Dermis microvascular lymphatic vessel endothelial cell (primary cell): ENCODE data around the gene LLCFC1. TPM values are rescaled to one million over a fixed set of nuclear protein-coding genes. Genes with fewer than 3 reads are reported as not detected.

Source experiments
- DNase-seq, 2 donors: peaks; one replicate each; pipeline versions ENCODE4 v3.0.0 to v3.0.0-alpha.2; 2010; ENCODE audit warnings: low read depth in 2 of 2
- total RNA-seq: library from RNA; depleted of rRNA; stranded (reverse); fragments of >200 nt; gene quantifications from 2 replicates; pipeline ENCODE4 v1.2.1, GENCODE V29; 2014

The LLCFC1 gene
- total RNA-seq, 1 donor from 2014 or later = not detected

DNA sequence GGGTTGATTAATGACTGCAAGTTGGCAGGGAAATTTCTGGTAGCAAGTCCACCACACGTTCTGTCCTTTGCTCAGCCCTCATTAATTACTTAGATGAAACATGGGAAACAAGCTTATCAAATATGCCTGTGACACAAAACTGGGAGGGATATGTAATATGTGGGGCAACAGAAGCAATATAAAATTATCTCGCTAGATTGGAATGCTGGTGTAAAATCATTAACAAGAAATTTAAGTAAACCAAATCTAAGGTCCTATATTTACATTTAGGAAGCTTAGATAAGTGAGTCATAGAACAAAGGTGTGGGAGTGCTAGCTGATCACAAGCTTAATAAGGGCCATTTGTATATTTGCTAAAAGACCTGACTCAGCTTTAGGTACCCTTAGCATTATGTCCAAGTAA lies 29.3 kb upstream of the LLCFC1 start:
- no peak for DNase-seq

DNA sequence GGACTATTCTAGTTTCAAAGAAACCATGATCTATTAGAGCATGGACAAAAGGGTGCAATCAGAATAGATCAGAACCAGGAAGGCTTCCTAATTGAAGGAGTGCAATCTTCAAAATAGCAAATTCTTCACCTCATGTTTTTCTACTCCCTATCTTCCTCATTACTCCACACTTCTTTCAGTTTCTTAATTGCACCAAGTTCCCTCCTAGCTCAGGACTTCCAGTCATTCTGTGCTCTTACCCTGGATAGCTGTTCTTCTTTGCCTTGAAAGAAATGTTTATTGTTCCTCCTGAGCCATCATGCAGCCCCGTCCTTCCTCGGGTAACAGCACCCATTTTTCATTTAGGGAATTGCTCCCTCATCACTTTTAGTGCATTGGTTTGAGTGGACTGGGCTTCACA lies 28.8 kb upstream of the LLCFC1 start:
- no peak for DNase-seq

DNA sequence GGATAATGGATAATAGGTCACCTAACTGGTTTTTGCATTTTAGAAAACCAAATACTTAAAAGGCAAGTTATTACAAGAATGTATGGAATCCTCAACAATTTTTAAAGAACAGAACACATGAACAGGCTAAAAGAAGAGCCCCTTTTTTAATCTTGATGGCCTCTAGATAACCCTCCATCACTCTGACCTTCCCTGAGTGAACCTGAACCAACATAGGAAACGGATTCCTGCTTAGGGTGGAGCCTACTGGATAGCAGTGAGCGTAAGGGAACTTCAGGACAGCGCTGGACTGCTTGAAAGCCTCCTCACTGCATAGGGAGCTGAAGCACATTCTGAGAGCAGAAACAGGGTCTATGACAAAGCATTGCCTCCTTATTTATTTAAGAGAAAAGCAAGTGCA lies 26.2 kb upstream of the LLCFC1 start:
- DNase-seq = no peak

DNA sequence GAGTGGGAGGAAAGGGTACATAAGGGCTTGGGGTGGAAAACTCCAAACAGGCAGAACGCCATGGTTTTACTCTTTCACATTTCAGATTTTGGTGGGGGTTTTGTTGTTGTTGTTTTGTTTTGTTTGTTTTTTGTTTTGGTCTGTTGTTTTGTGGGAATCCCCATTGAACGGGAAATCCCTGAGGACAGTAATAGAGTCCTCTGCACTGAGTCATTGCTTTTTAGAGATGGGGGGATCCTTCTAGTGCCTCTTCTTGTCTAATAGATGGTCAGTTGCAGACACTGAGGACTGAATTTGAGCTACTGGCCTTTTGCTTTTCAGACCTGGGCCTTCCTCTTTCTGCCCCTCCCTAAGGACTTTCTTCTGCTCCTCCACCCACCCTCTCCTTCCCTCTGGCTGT lies 25.7 kb upstream of the LLCFC1 start:
- no peak for DNase-seq

DNA sequence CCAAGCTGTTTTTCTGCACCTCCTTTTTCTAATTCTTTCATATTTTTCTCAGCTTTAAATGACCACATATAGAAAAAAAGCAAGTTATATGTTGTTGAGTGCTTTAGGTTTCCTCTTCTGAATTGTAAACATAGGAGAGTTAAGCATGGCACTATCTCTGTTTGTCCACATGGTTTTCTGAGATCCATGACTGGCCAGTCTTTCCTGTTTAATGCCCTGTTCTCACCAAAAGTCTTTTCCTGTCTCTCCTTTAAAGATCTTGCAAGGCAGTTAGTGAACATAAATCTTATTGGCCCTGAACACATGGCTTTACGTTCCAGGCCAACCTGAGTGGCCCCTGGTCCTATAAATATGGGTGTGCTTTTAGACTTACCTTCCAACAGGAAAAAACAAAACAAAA lies 25.2 kb upstream of the LLCFC1 start:
- peak in 1 of 2 donors; percentile 26 for DNase-seq

DNA sequence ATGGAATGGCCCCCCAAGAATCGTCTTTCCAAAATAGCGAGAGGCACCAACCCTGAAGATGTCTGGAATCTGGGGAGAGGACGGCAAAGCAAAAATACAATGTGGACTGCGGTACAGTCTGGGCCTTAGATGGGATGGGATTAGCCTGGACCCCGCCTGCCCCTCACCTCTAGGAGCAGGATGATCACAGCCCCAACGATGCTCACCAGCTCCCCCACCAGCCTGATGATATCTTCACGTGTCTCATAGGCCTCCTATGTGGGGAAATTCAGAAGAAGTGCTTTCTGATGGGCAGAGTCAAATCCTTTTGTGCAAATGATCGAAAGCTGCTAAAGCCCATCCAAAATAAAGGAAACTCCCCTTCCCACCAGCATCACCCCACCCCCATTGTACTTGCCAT lies 24.0 kb upstream of the LLCFC1 start:
- no peak for DNase-seq

DNA sequence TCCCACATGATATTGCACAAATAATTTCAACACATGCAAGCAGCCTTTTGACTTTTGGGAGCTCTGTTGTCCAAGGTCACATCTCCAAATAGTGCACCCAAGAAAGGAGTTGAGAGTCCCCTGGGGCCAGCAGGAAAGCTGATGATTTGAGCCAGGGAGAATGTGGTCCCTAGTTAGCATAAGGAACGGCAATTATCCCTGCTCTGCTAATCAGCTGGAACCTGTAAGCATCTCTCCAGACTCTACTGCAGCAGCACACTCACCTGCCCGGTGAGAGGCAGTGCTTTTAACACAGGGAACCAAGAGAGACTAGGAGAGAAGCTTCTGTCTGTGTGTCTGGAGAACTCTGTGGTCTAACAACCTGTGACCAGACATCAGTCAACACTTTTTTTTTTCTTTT lies 22.8 kb upstream of the LLCFC1 start:
- no peak for DNase-seq

DNA sequence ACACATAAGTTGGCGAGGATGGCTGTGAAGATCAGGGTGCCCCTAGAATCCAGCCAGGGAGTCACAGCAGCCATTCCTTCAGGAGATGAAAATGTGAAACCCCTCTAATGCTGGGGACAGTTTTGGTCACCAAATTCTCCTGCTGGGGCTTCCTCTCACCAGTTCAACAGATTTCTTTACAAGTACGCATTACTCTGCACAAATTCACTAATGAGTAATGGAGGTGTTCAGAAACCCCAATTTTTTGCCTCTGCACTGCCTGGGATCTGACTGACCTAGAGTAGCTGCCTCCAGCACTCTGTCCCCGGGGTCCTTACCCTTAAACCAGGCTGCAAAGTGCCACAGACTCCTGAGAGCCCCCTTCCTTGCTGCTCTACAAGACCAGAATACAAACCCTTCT lies 21.8 kb upstream of the LLCFC1 start:
- no peak for DNase-seq

DNA sequence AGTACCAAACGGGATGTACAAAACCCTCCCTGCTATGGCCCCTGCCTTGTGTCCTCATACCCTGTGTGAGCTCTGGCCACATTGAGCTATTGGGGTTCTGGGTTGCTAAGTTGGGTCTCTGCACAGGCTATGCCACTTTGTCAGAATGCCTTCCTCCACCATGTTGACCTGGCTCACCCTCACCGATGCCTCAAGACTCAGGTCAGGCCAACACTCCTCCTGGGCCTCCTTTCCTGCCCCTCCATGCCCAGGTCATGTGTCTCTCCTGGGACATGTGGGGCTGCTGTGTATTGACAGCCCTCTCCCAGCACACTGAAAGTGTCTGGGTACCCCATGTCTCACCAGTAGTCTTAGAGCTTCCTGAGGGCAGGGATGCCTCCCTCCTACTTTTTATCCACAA lies 20.4 kb upstream of the LLCFC1 start:
- no peak for DNase-seq

DNA sequence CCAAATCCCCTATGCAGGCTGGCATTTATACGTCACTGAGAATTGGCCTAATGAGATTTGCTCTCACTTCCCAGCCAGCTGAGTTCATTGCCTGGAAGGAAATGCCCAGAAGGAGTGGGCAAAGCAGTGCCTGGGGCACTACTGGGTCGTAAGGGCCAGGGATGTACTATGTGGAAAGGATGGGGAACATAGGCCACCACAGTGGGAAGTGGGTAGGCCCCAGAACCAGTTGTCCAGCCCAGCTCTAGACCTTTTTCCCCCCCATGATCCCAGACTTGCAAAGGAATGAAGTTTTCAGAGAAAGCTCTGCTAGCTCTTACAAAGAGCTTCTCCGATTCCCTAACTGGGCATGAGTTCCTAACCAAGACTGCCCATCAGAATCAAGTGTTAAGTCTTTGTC lies 19.6 kb upstream of the LLCFC1 start:
- no peak for DNase-seq

DNA sequence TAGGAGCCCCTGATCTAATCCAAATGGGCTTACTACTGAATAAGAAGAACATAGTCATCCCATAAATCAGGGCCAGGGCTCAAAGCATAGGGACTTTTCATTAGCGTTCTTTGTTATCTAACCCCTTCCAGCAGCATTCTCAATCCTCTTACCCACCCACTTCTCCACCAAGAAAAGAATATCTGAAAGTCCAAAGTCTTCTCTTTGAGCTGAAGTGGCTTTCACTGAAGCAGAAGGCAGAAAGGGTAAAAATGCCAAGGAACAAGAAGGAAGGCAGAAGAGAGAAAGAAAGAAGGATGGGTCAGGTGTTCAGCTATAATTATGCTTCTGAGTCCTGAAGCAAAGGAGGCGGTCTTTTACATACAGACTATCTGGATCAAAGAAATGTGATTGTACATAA lies 15.9 kb upstream of the LLCFC1 start:
- no peak for DNase-seq

DNA sequence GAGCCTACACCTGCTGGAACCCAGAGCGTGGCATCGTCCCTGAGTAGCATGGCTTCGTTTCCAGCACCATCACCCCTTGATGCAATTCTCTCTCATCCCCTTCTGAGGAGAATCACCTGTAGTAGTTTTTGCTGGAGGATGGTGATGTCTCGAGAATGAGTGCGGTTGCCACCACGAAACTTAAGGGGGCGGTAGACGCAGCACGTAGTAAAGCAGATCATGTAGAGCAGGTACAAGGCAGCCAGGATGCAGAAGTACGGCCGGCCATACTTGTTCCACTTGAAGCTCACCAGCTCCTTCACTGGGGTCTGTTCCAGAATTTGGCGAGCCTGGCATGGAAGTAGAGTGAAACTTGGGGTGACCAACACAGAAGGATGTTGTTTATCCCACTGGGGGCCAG lies 13.9 kb upstream of the LLCFC1 start:
- DNase-seq = no peak

DNA sequence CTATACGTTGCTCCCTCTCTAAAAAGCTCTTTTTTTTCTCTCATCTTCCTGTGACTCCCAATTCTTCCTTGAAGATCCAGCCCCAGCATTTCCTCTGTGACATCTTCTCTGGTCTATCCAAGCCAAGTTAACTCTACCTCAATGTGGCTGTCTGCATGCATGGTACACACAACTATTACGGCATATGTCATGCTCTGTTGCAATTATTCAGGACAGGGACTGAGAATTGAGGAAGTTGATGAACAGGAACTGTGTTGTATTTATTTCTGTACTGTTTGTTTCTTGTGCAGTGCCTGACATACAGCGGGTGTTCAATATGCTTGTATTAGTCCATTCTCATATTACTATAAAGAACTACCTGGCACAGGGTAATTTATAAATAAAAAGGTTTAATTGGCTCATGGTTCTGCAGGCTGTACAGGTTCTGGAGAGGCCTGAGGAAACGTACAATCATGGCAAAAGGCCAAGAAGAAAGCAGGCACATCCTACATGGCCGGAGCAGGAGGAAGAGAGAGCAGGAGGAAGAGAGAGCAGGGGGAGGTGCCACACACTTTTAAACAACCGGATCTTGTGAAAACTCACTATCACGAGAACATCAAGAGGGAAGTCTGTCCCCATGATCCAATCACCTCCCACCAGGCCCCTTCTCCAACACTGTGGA lies 12.1 kb upstream of the LLCFC1 start:
- no peak for DNase-seq

DNA sequence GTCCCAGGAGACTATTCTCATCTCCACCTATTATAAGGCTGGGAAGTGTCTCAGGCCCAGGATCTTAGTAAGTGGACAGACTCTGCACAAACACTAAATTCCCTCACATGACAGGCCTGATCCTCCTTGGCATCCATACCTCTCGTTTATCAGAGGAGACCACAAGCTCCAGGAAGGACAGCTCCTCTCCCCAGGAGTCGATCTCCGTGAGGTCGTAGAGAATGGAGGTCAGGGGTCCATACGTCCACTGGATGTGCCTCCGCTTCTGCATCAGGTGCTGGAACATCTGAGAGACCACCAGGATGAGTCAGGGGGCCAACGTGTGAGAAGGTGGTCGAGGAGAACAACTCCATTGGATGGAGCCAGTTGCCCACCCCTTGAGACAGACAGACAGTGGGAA lies 11.3 kb upstream of the LLCFC1 start:
- no peak for DNase-seq

DNA sequence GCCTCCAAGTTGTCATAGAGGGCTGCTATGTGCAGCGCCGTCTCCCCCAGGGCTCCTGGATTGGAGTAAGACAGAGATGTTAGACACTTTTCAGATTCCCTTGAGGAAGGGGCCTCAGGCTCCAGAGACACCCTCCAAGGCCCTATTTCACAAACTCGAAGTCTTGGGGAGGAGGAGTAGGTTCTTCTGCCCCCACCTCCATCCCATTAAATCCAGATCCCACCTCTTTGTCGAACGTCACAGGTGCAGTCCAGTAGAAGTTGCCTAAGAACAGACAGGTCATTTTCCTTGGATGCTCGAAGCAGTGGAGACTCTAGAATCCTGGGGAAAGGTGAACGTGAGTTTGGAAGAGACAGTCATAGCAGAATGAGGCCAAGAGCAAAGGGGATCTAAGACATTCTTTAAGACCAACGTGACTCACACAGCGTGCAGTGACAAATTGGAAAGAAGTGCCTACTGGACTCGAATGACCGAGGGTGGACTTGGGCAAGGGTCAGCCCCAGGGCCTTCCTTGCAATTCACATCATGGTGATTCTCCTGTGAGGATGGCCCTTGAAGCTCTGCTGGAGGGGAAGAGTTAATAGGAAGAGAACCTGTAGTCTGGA lies 9.1 kb upstream of the LLCFC1 start:
- no peak for DNase-seq

DNA sequence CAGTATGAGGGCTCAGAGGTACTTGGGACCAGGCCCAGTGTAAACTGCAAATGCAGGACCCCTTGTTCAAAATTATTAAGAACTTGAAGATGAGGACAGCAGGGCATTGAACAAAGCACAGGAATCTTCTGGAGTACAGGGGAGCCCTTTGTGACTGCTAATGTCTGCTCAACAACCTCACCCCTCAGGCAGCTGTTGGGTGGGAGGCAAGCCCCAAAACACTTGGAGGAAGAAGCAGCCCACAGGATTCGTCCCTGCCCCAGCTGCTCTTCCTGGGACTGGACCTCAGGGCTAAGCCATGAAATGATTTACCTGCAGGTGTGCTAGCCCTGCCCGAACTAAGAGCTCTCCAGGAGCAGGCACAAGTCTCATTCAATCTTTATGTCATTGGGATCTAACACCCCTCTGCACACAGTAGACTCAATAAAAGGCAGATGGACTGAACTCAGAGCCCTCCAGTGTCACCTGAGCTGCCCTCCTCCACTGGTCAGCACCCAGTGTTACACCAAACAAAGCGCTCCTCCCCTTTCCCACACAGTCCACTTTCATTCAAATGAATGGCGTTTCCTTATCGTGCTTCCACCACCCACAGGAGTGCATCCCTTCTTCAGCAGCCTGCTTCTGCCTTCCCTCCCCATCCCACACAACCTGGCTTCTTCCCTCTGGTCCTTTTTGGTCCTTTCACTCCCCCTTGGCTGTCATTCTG lies 6.7 kb upstream of the LLCFC1 start:
- DNase-seq = no peak

DNA sequence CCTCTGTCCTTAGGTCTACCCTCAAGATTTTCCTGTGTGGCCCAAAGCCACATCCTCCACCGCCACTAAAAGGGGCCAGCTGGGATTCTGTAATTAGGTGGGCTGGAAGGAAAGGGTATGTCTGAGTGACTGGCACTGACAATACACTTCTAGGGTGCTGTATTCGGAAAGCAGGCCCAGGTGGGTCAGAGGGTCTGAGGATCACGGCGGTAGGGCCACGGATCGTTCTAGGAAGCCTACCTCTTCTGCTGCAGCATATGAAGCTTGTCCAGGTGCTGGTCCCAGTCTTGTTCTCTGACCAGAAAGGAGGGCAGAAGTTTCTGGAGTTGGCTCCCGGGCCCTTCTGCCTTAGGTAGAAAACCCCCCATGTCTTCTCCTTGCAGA lies 6.2 kb upstream of the LLCFC1 start:
- DNase-seq = no peak

DNA sequence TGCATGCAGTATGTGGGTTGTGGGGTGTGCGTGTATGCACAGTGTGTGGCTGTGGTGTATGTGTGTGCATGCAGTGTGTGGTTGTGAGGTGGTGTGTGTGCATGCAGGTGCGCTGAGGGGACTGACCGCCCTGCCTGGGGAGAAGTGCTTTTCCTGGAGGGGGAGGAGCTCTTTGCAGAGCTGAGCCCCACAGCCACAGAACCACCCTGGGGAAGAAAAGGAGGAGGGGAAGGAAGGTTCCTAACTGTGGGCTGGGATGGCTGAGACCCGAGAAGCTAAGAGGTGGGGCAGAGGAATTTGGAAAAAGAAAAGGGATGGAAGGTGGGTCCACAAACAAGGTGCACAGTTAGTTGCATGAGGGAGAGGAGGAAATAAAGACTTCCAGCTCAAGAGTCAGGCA lies 5.7 kb upstream of the LLCFC1 start, which contains the start of gene TRPV5:
Gene TRPV5, minus strand, starts transcription at position 123 of the 400 bp plus-strand sequence. CDS start 287 bp downstream, outside the sequence.
- no peak for DNase-seq

DNA sequence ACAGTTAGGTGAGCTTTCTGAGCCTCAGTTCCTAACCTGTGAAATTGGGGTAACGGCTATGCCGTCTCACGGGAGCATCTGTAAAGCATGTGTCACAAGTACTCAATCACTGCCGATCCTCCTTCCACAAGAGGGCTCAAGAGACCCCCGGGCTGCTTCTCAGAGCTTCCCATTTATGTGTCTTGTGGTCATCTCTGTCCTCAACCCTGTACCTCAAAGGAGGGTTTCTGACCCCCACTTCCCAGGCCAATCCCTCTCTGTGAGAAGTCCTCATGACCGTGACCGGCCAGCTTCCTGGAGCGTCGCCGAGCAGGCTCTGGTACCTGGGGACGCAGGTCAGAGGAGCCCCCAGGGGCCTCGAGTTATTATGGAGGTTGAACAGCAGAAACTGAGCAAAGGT lies 5.2 kb upstream of the LLCFC1 start:
- DNase-seq = no peak

DNA sequence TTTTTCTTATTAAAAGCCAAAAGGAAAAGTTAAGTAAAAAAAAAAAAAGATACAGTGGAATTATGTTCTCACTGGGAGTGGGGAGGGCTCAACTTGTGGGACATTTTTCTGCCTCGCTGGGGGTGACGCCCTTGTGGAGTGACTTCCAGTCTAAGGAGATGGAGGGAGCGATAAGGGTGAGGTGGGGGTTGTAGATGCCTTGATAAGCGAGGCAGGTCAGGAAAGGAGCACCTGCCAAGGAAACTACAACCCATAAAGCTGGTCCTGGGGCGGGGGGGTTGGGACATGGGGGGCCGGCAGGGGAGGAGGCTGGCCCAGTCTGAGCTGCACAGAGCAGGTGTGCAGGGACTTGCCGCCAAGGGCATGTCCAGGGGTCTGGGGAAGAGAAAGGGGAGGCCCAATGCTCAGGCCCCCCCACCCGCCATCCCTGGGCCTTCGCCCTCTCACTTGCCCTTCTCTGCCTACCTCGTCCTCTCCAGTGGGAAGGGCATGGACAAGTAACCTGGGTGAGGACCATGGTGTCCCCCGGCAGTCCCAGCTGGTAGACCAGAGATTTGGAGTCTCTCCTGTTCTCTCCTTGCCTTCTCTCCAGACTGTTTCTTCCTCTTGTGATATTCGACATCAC lies 3.2 kb upstream of the LLCFC1 start:
- no peak for DNase-seq

DNA sequence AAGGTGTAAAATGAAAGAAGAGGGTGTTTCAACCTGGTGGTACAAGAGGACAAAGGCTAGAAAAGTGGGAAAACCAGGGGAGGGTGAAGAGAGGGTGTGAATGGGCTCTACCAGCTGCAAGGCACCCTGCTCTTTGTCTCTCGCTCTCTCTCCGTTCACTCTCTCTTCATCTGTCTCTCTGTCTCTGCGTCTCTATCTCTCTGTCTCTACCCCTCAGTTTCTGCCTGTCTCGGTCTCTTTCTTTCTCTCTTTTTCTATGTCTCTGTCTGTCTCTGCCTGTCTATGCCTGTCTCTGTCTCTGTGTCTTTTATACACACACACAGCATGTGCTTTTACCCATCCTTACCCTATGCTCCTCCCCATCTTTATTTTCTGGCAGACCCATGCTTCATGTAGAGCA lies 673 bp upstream of the LLCFC1 start:
- DNase-seq = no peak

DNA sequence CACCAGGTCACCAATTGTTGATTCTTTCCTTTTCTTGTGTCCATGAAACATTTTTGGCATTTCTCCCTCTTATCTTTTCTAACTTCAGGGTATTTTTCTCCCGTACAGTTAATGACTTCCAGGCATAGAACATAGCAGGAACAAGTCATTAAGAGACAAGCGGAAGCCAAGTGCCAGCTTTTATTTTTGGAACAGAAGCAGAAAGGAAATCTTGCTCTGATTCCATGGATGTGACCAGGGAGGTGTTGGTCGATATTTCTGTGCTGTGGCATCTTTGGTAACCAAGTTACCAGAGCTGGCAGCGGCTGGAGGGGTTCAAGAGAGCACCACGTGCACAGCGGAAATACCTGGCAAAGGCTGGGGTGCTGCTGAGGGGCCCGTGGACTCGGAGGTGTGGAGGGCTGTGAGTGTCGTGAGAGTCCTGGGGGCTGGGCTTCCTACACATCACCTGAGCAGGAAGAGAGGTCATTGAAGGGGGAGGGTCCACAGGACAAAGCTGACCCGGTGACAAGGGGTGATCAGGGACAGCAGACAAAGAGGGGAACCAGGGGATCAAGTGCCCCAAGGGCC lies 1.8 kb downstream of the LLCFC1 start:
- no peak for DNase-seq
